HCT116 (cell line): ENCODE measurements around the gene CBLC.

ENCODE experiments used
- CBX3 ChIP-seq: IDR thresholded peaks from 2 replicates; pipeline ENCODE4 v1.6.1; 2012; ENCODE audit warnings: low read depth
- CEBPB ChIP-seq: IDR thresholded peaks from 2 replicates; pipeline ENCODE4 v1.6.1; 2012; ENCODE audit warnings: low read depth
- CTCF ChIP-seq, 3 experiments: fragments of 200-600 bp in 1 of 3; sonication (generic) in 1 of 3; IDR thresholded peaks in 2 of 3; conservative IDR thresholded peaks in 1 of 3; 2 replicates each; pipeline ENCODE4 v1.5.1; 2012 to 2017; ENCODE audit warnings: low read depth in 2 of 3, low read length in 2 of 3, antibody characterized with exemption in 1 of 3, borderline replicate concordance in 1 of 3, control low read depth in 1 of 3, mild to moderate bottlenecking in 1 of 3, mixed read lengths in 1 of 3, mixed run types in 1 of 3, moderate library complexity in 1 of 3; ENCODE audit not compliant: insufficient read depth in 1 of 3
- ELF1 ChIP-seq: IDR thresholded peaks from 2 replicates; pipeline ENCODE4 v1.6.1; 2012; ENCODE audit warnings: low read depth, borderline replicate concordance
- EZH2 ChIP-seq: fragments of 200-600 bp; sonication (generic); IDR thresholded peaks from 2 replicates; pipeline ENCODE4 v1.6.1; 2017; ENCODE audit warnings: antibody characterized with exemption, mixed run types
- JUND ChIP-seq: IDR thresholded peaks from 2 replicates; pipeline ENCODE4 v1.6.1; 2012
- MAX ChIP-seq: IDR thresholded peaks from 2 replicates; pipeline ENCODE4 v1.6.1; 2012
- POLR2A ChIP-seq: IDR thresholded peaks from 2 replicates; pipeline ENCODE4 v1.7.0; 2011; ENCODE audit warnings: borderline replicate concordance; ENCODE audit not compliant: insufficient read depth, insufficient read length; ENCODE audit errors: extremely low read depth
- POLR2AphosphoS5 ChIP-seq: IDR thresholded peaks from 2 replicates; pipeline ENCODE4 v1.6.1; 2011; ENCODE audit warnings: mild to moderate bottlenecking, low read depth, low read length, moderate library complexity
- RAD21 ChIP-seq: IDR thresholded peaks from 2 replicates; pipeline ENCODE4 v1.6.1; 2012; ENCODE audit warnings: low read depth, mild to moderate bottlenecking
- REST ChIP-seq: IDR thresholded peaks from 2 replicates; pipeline ENCODE4 v1.6.1; 2012; ENCODE audit warnings: low read depth
- SRF ChIP-seq: IDR thresholded peaks from 2 replicates; pipeline ENCODE4 v1.6.1; 2012; ENCODE audit warnings: low read depth
- YY1 ChIP-seq: IDR thresholded peaks from 2 replicates; pipeline ENCODE4 v1.6.1; 2011; ENCODE audit warnings: low read length, low read depth, moderate library complexity, mild to moderate bottlenecking; ENCODE audit not compliant: insufficient replicate concordance; ENCODE audit errors: extremely low read depth
- ZNF274 ChIP-seq: fragments of 200-500 bp; sonication (Bioruptor generic); IDR thresholded peaks from 2 replicates; pipeline ENCODE4 v1.6.1; 2014; ENCODE audit warnings: mild to moderate bottlenecking, low read depth, low read length, inconsistent platforms

- TF ChIP-seq CTCF (IDR thresholded peaks at IDR 0.05 in 2 of 3, conservative IDR thresholded peaks at IDR 0.05 in 1 of 3; ENCODE audit: borderline replicate concordance in 1 of 3, insufficient read depth in 1 of 3, low read depth in 2 of 3, low read length in 2 of 3) (no peak), REST (no peak), POLR2AphosphoS5 (peak; percentile 61; the same call in 1 of the 2 replicates), MAX (peak; percentile 18; the same call in 1 of the 2 replicates), JUND (no peak; the same call in 1 of the 2 replicates), YY1 (no peak), RAD21 (no peak), ZNF274 (no peak), SRF (no peak), POLR2A (peak; percentile 18), ELF1 (no peak), EZH2 (no peak), CEBPB (no peak), CBX3 (peak; percentile 50; the same call in 1 of the 2 replicates)
These were observed 30.5 kb upstream of the CBLC start for GRCh38 chr19:44746946-44747738.
